ENCODE measurements around the gene CEACAM1.

- no peak for TF ChIP-seq CTCF (IDR thresholded peaks at IDR 0.05)
- no peak for TF ChIP-seq POLR2A (IDR thresholded peaks at IDR 0.05)
These were observed 10.8 kb upstream of the CEACAM1 start for GRCh38 chr19:42538841-42539709.
